GM12891 (cell line): ENCODE measurements around the gene BLOC1S4.

Source experiments
- PAX5 ChIP-seq: IDR thresholded peaks from 2 replicates; pipeline ENCODE4 v1.6.1; 2011; ENCODE audit warnings: low read length, moderate library complexity, mild to moderate bottlenecking; ENCODE audit not compliant: insufficient read depth, severe bottlenecking
- POLR2A ChIP-seq: IDR thresholded peaks from 2 replicates; pipeline ENCODE4 v1.6.1; 2011; ENCODE audit warnings: low read depth, low read length, control low read depth
- POLR2AphosphoS5 ChIP-seq: IDR thresholded peaks from 2 replicates; pipeline ENCODE4 v1.6.1; 2011; ENCODE audit warnings: low read depth, low read length, control low read depth
- TAF1 ChIP-seq: IDR thresholded peaks from 2 replicates; pipeline ENCODE4 v1.6.1; 2011; ENCODE audit warnings: low read depth, low read length, control low read depth

GRCh38 chr4:6696611-6697010, 19.4 kb upstream of the BLOC1S4 start:
- TF ChIP-seq TAF1: no peak
- no peak for TF ChIP-seq POLR2A
- no peak for TF ChIP-seq POLR2AphosphoS5
- TF ChIP-seq PAX5: no peak
